ENCODE data around the gene SKIDA1.

SKIDA1 gene

DNA sequence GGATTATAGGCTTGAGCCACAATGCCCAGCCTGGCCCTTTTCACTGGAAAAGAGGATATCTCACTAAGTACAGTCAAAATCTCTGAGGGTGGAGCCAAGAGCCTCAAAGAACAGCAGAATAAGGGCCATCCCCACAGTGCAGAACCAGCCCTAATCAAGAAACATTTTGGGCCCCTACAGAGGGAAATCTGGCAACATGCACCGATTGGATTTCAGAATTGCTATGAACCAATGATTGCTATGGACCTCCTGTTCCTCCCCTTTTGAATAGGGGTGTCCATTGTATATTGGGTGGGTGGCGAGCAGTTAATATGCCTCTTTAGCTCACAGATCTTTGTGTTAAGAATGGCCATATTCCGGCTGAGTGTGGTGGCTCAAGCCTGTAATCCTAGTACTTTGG, 42.7 kb downstream of the SKIDA1 start:
- DNase-seq (ENCODE audit: low read depth), result no peak

DNA sequence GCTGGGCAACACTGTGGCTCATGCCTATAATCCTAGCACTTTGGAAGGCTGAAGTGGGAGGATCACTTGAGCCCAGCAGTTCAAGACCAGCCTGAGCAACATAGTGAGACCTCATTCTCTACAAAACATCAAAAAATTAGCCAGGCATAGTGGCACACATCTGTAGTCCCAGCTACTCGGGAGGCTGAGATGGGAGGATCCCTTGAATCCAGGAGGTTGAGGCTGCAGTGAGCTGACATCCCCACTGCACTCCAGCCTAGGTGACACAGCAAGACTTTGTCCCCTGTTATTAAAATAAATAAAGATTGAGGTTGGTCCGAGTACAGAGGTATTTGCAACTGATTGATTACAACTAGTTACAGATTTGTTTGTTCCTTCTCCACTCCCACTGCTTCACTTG, 44.1 kb downstream of the SKIDA1 start:
- no peak for DNase-seq (ENCODE audit: low read depth)

DNA sequence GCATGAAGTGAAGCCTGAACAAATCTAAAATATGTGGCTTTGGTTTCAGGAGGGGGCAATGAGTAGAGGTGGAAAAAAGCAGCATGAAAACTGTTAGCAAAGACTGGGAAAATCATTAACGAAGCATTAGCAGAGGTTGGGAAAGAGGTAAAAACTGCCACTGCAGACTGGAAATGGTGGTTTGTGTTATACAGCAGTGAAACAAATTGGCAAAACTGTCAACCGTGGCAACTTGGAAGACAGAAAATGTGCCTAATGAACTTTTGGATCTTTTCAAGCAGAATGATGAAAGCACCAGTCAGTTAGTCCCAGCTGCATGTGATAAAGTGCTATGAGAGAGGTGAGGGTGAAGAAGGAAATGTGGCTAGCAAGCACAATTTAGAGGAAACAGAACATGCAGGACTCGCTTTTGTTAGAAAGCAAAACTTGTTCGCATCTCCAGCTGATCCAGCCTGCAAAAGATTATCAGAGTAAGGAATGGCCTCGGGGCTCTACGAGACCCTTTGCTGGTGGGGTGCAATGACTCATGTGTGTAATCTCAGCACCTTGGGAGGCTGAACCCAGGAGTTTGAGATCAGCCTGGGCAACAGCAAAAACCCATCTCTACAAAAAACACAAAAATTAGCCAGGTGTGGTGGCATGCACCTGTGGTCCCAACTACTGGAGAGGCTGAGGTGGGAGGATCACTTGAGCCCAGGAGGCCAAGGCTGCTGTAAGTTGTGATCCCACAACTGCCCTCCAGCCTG, 45.7 kb downstream of the SKIDA1 start:
- no peak for DNase-seq (ENCODE audit: low read depth)

DNA sequence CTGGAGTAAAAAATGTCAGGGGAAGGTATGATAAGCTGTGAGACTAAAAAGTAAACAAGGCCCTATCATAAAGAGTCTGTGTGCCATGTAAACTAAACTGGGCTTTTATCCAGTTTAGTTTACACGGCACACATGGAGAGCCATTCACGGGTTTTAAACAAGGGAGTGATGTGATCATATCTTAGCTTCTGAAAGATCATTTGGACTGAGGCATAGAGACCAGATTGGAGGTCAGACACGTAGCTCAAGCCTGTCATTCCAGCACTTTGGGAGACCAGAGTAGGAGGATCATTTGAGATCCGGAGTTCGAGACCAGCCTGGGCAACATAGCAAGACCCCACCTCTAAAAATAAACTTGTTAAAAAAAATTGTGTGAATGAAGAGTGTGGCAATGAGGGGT, 50.1 kb downstream of the SKIDA1 start:
- no peak for DNase-seq (ENCODE audit: low read depth)

DNA sequence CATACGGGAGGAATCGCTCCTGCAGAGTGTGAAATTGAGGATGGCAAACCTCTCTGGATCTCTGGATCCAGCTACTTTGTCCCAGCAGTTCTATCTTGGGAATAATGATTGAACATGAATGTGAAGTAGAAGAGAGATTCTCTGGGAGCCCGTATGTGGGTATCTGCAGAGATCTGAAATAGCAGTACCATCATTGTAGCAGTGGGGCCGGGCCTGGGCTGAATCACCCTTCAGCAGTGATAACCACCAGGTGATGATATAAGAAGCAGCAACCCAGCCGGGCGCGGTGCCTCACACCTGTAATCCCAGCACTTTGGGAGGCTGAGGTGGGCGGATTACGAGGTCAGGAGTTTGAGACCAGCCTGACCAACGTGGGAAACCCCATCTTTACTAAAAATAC, 51.9 kb downstream of the SKIDA1 start:
- no peak for DNase-seq (ENCODE audit: low read depth)

DNA sequence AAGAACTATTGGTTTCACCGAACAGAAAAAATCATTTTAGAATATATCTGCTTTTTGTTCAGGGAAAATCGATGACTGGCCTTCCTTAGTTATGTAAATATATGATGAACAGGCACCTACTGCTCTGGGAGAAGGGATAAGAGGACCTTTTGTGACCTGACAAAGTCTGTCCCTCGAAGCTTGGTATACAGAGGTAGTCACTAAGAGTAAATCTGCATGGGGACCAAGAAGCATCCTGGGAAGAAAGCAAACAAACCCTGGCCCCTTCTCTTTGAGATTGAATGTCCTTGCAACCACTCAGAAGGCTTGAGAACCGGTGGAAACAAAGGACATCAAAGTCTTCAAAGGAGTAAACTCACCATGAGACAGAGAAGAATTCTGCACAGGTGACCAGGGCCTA, 52.3 kb downstream of the SKIDA1 start:
- DNase-seq (ENCODE audit: low read depth), result no peak

DNA sequence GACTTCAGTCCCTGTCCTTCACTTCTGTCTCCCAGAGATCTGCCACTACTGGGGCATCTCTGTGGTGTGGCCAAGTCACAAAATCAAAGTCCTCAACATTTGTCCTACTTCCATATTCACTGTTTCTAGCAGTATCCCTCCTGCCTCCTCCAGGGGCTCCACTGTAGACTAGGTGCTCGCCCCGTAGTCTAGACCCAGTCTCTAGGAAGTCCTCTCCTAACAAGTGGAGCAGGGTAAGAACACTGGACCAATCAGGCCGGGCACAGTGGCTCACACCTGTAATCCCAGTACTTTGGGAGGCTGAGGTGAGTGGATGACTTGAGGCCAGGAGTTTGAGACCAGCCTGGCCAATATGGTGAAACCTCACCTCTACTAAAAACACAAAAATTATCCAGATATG, 57.4 kb downstream of the SKIDA1 start:
- DNase-seq (ENCODE audit: low read depth), result no peak

DNA sequence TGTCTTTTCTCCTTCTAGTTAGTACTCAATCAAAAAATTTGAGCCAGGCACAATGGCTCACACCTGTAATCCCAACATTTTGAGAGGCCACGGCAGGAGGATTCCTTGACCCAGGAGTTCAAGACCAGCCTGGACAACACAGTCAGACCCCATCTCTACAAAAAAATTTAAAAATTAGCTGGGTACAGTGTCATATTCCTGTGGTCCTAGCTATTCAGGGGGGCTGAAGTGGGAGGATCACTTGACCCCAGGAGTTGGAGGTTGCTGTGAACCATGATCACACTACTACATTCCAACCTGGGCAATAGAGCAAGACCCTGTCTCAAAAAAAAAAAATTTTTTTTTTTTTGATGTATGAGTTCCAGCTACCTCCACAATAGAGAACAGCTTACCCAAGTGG, 57.8 kb downstream of the SKIDA1 start:
- no peak for DNase-seq (ENCODE audit: low read depth)

DNA sequence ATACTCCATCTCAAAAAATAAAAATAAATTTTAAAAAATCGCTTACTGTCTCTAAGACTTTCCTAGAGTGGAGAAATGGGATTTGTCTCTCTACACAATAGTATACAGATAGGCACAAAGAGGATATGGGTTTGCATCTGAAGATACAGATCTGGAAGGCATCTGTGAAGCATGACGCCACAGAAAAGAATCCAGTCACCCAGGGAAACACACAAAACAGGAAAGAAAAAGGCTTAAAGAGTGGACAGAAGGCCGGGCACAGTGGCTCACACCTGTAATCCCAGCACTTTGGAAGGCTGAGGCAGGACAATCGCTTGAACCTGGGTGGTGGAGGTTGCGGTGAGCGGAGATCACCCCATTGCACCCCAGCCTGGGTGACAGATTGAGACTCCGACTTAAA, 61.3 kb downstream of the SKIDA1 start:
- DNase-seq (ENCODE audit: low read depth), result no peak
